ENCODE data around the gene CLEC19A. TPM values are rescaled to one million over a fixed set of nuclear protein-coding genes. Genes with fewer than 3 reads are reported as not detected.

CLEC19A gene
- total and polyA plus RNA-seq, 3 donors from 2014 or later = not detected

GRCh38 chr16:19301931-19302330 is 16.4 kb downstream of the CLEC19A start:
- 0 to 43% methylated on average over 1 of the region's 1 CpG for WGBS, 2 donors
- no peaks in the 10 kb centered on the region for H3K36me3 ChIP-seq (ENCODE audit: low read depth, missing control alignments)
- no peak for DNase-seq
- H3K9me3 ChIP-seq = no peaks in the 10 kb centered on the region
- intact Hi-C loops (cut with DNase I; ENCODE audit: low total_unique reads) = no loop called here
- H3K4me3 ChIP-seq = no peak overlapping the region
- TF ChIP-seq CTCF (IDR thresholded peaks at IDR 0.05) = no peak
- TF ChIP-seq POLR2A (IDR thresholded peaks at IDR 0.05) = no peak
- H3K27me3 ChIP-seq = no peaks in the 10 kb centered on the region
- no peak overlapping the region for H3K27ac ChIP-seq
- H3K4me1 ChIP-seq = no peaks in the 10 kb centered on the region

- Histone ChIP-seq H3K9me3 (no peaks in the 10 kb centered on the region), H3K36me3 (ENCODE audit: low read depth, missing control alignments) (no peaks in the 10 kb centered on the region), H3K4me3 (no peak overlapping the region), H3K27ac (no peak overlapping the region), H3K4me1 (no peaks in the 10 kb centered on the region), H3K27me3 (no peaks in the 10 kb centered on the region)
- no peak for DNase-seq
- intact Hi-C loops (cut with DNase I; ENCODE audit: low total_unique reads) = no loop called here
- no peak for TF ChIP-seq POLR2A (IDR thresholded peaks at IDR 0.05)
- no peak for TF ChIP-seq CTCF (IDR thresholded peaks at IDR 0.05)
- 56 to 68% methylated on average over 2 of the region's 2 CpGs for WGBS, 2 donors
These were observed 19.2 kb downstream of the CLEC19A start for GRCh38 chr16:19304750-19305149.

- intact Hi-C loops (cut with DNase I; ENCODE audit: low total_unique reads) = no loop called here
- Histone ChIP-seq H3K27me3 (no peaks in the 10 kb centered on the region), H3K27ac (no peak overlapping the region), H3K4me3 (no peak overlapping the region), H3K4me1 (no peaks in the 10 kb centered on the region), H3K36me3 (ENCODE audit: low read depth, missing control alignments) (no peaks in the 10 kb centered on the region), H3K9me3 (no peaks in the 10 kb centered on the region)
- DNase-seq = no peak
- TF ChIP-seq CTCF (IDR thresholded peaks at IDR 0.05) (no peak), POLR2A (IDR thresholded peaks at IDR 0.05) (no peak)
- WGBS, 2 donors = 89 to 98% methylated on average over 2 of the region's 2 CpGs
These were observed 19.9 kb downstream of the CLEC19A start for GRCh38 chr16:19305443-19305842.

- no peaks in the 10 kb centered on the region for H3K27me3 ChIP-seq
- H3K36me3 ChIP-seq (ENCODE audit: low read depth, missing control alignments) = no peaks in the 10 kb centered on the region
- TF ChIP-seq POLR2A (IDR thresholded peaks at IDR 0.05) (no peak), CTCF (IDR thresholded peaks at IDR 0.05) (no peak)
- no peak for DNase-seq
- H3K4me3 ChIP-seq = no peak overlapping the region
- H3K27ac ChIP-seq = no peak overlapping the region
- H3K9me3 ChIP-seq = no peaks in the 10 kb centered on the region
- H3K4me1 ChIP-seq = no peaks in the 10 kb centered on the region
- 64 to 70% methylated on average over 7 to 8 of the region's 8 CpGs for WGBS, 2 donors
- intact Hi-C loops (cut with DNase I; ENCODE audit: low total_unique reads) = no loop called here
These were observed 22.2 kb downstream of the CLEC19A start for GRCh38 chr16:19307587-19308241.

GRCh38 chr16:19308392-19308791 is 22.9 kb downstream of the CLEC19A start:
- Histone ChIP-seq H3K27ac (no peak overlapping the region), H3K4me3 (no peak overlapping the region), H3K27me3 (no peaks in the 10 kb centered on the region), H3K4me1 (no peaks in the 10 kb centered on the region), H3K36me3 (ENCODE audit: low read depth, missing control alignments) (no peaks in the 10 kb centered on the region), H3K9me3 (no peaks in the 10 kb centered on the region)
- intact Hi-C loops (cut with DNase I; ENCODE audit: low total_unique reads) = no loop called here
- TF ChIP-seq POLR2A (IDR thresholded peaks at IDR 0.05) (no peak), CTCF (IDR thresholded peaks at IDR 0.05) (no peak)
- no peak for DNase-seq
- 52 to 89% methylated on average over 1 of the region's 1 CpG for WGBS, 2 donors
